ENCODE measurements around the gene ZMIZ1. TPM values are rescaled to one million over a fixed set of nuclear protein-coding genes. Genes with fewer than 3 reads are reported as not detected.

The ZMIZ1 gene
- total RNA-seq, 4 donors from 2014 or later = 65.5 to 88.2 (median 69.3) TPM

DNA sequence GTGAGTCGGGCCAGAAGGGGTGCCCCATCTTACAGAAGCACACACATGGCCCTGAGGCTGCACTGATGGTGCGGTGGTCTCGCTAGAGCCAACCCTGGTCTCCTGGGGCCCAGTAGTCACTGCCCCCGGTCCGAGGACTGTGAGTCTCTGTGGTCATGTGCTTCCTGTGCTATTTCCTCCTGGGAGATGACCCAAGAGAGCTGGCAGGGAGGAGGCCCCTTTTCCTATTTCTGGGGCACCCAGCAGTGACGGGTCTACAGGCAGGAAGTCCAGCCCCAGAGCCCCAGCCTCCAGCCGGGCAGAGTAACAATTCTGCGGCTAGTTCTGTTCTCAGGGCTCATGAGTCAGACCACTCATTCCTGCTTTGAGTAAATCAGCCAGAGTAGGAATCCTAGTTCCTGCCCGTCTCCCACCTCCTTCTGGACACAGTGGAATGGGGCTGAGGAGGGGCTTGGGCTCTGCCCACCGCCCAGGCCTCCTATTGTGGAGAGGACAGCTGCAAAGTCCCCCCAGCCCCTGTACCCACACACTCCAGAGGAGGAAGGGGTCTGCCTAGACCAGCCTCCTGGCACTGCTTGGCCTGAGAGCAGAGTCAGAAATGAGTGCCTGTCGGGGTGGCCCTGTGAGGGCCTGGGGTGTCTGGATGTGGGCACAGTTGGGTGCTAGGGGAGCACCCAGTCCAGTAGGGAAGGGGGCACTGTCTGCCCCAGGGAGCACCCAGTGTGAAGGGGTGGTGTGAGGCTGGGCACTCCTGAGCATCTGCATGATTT is 198.0 kb downstream of the ZMIZ1 start:
- Histone ChIP-seq H3K9me3 (no peaks in the 10 kb centered on the region), H3K27ac (peak overlapping the region in 3 of 4 donors; percentile 77 to 92 (median 84)), H3K27me3 (no peaks in the 10 kb centered on the region), H3K4me1 (peaks cover 0 to 100% (median 52%) of the 10 kb centered on the region in 4 donors), H3K36me3 (peaks cover 0 to 14% (median 0%) of the 10 kb centered on the region in 3 donors), H3K4me3 (no peak overlapping the region)
- WGBS, 2 donors = 38 to 43% methylated on average over 7 to 11 of the region's 11 CpGs
- TF ChIP-seq CTCF (IDR thresholded peaks at IDR 0.05) (no peak), EP300 (IDR thresholded peaks at IDR 0.05) (peak; percentile 32 to 59), POLR2A (IDR thresholded peaks at IDR 0.05) (no peak)
- peak in 1 of 2 donors; percentile 50 for DNase-seq (ENCODE audit: low spot score in 2 of 2)

- WGBS, 2 donors = 61 to 81% methylated on average over 3 of the region's 3 CpGs
- Histone ChIP-seq H3K27ac (peak overlapping the region in 3 of 4 donors; percentile 77 to 92 (median 84)), H3K9me3 (no peaks in the 10 kb centered on the region), H3K4me3 (no peak overlapping the region), H3K36me3 (peaks cover 0 to 13% (median 0%) of the 10 kb centered on the region in 3 donors), H3K27me3 (no peaks in the 10 kb centered on the region), H3K4me1 (peaks cover 0 to 100% (median 49%) of the 10 kb centered on the region in 4 donors)
- TF ChIP-seq POLR2A (IDR thresholded peaks at IDR 0.05) (no peak), EP300 (IDR thresholded peaks at IDR 0.05) (no peak), CTCF (IDR thresholded peaks at IDR 0.05) (no peak)
- DNase-seq (ENCODE audit: low spot score in 2 of 2) = no peak
Observed at GRCh38 chr10:79267499-79267898, 198.7 kb downstream of the ZMIZ1 start.

GRCh38 chr10:79268161-79268601 is 199.4 kb downstream of the ZMIZ1 start:
- Histone ChIP-seq H3K27me3 (no peaks in the 10 kb centered on the region), H3K9me3 (no peaks in the 10 kb centered on the region), H3K4me3 (no peak overlapping the region), H3K36me3 (peaks cover 0 to 6% (median 0%) of the 10 kb centered on the region in 3 donors), H3K4me1 (peaks cover 0 to 100% (median 55%) of the 10 kb centered on the region in 4 donors), H3K27ac (peak overlapping the region in 2 of 4 donors; percentile 84 to 92)
- TF ChIP-seq POLR2A (IDR thresholded peaks at IDR 0.05) (no peak), EP300 (IDR thresholded peaks at IDR 0.05) (peak in 1 of 2 donors; percentile 3)
- no peak for DNase-seq (ENCODE audit: low spot score in 2 of 2)
- 63 to 80% methylated on average over 12 of the region's 12 CpGs for WGBS, 2 donors

DNA sequence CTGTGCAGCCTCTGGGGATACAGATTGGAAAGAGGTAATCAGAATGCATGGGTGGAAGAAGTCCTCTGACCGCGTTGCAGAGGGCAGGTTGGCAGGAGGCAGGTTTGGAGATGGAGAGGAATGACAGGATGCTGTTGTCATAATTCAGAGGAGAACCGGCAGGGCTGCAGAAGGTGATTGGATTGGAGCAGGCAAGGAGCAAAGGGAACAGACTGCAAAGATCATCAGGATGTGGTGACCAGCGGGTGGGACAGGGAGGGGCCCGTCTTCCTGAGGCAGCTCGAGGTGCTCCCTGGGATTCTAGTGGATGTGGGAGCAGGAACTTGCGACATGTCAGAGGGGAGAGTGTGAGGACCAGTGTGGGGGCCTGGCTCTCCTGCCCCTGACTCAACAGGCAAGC is 200.0 kb downstream of the ZMIZ1 start:
- H3K4me1 ChIP-seq = peaks cover 4 to 100% (median 61%) of the 10 kb centered on the region in 4 donors
- TF ChIP-seq CTCF (IDR thresholded peaks at IDR 0.05) (no peak), POLR2A (IDR thresholded peaks at IDR 0.05) (no peak), EP300 (IDR thresholded peaks at IDR 0.05) (no peak)
- no peaks in the 10 kb centered on the region for H3K9me3 ChIP-seq
- no peaks in the 10 kb centered on the region for H3K27me3 ChIP-seq
- 56 to 59% methylated on average over 7 of the region's 7 CpGs for WGBS, 2 donors
- no peak overlapping the region for H3K4me3 ChIP-seq
- peak overlapping the region in 2 of 4 donors; percentile 84 to 92 for H3K27ac ChIP-seq
- H3K36me3 ChIP-seq = peaks cover 0 to 5% (median 0%) of the 10 kb centered on the region in 3 donors
- no peak for DNase-seq (ENCODE audit: low spot score in 2 of 2)

GRCh38 chr10:79269443-79269842 is 200.7 kb downstream of the ZMIZ1 start:
- Histone ChIP-seq H3K4me3 (no peak overlapping the region), H3K4me1 (peaks cover 6 to 100% (median 65%) of the 10 kb centered on the region in 4 donors), H3K27ac (peak overlapping the region in 2 of 4 donors; percentile 84 to 92), H3K36me3 (peaks cover 0 to 5% (median 0%) of the 10 kb centered on the region in 3 donors), H3K9me3 (no peaks in the 10 kb centered on the region), H3K27me3 (no peaks in the 10 kb centered on the region)
- DNase-seq (ENCODE audit: low spot score in 2 of 2) = no peak
- 63 to 65% methylated on average over 6 of the region's 6 CpGs for WGBS, 2 donors
- TF ChIP-seq POLR2A (IDR thresholded peaks at IDR 0.05) (no peak), EP300 (IDR thresholded peaks at IDR 0.05) (no peak)

DNA sequence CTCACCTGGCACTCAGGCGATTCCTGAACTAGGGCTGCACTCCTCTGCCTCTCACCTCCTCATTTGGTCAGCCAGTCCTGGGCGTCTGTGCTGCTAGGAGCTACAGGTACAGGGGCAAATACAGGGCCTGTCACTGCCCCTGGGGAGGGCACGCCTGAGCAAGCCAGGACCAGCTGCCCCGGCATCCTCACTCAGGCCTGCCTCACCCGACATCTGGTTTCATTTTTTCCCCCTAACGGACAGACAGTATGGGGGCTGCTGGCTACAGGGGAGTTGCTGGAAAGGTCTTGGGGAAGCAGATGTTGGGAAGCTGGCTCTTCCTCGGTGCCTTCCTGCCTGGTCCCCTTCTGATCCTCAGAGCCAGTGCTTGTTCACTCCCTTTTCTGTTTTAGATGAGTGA is 201.2 kb downstream of the ZMIZ1 start:
- no peak for DNase-seq (ENCODE audit: low spot score in 2 of 2)
- H3K27ac ChIP-seq = peak overlapping the region in 2 of 4 donors; percentile 66 to 92
- no peaks in the 10 kb centered on the region for H3K27me3 ChIP-seq
- no peak for TF ChIP-seq CTCF (IDR thresholded peaks at IDR 0.05)
- TF ChIP-seq EP300 (IDR thresholded peaks at IDR 0.05) = no peak
- no peak for TF ChIP-seq POLR2A (IDR thresholded peaks at IDR 0.05)
- WGBS, 2 donors = 62 to 81% methylated on average over 7 of the region's 7 CpGs
- H3K4me1 ChIP-seq = peaks cover 6 to 100% (median 67%) of the 10 kb centered on the region in 4 donors
- H3K36me3 ChIP-seq = peaks cover 0 to 5% (median 0%) of the 10 kb centered on the region in 3 donors
- no peak overlapping the region for H3K4me3 ChIP-seq
- no peaks in the 10 kb centered on the region for H3K9me3 ChIP-seq
